Activated CD4-positive, CD25-positive, alpha-beta regulatory T cell (primary cell): ENCODE results near the gene ATP8A1.
"Not testable (repeated sequence)": the region's sequence is repeated elsewhere in the genome, so short reads cannot be mapped to it uniquely, and the experiment has no call there.

Experiments
- DNase-seq, 4 experiments: peaks; one replicate each; lab custom pipeline; 2025; lab: John Stamatoyannopoulos, UW

The ATP8A1 gene

GRCh38 chr4:42467777-42468176 is 189.1 kb downstream of the ATP8A1 start:
- not testable (repeated sequence) for DNase-seq

- DNase-seq, result no peak
Measured at GRCh38 chr4:42466273-42466844, 190.5 kb downstream of the ATP8A1 start.

- no peak for DNase-seq
Measured at GRCh38 chr4:42464550-42465094, 192.3 kb downstream of the ATP8A1 start.

GRCh38 chr4:42461216-42461615 is 195.7 kb downstream of the ATP8A1 start:
- DNase-seq, result not testable (repeated sequence)

GRCh38 chr4:42460043-42460442 is 196.9 kb downstream of the ATP8A1 start:
- DNase-seq, result no peak

GRCh38 chr4:42458657-42459056 is 198.2 kb downstream of the ATP8A1 start:
- DNase-seq, result no peak

GRCh38 chr4:42454755-42455420 is 202.0 kb downstream of the ATP8A1 start:
- no peak for DNase-seq

GRCh38 chr4:42453612-42454011 is 203.3 kb downstream of the ATP8A1 start:
- DNase-seq, result no peak

GRCh38 chr4:42452823-42453222 is 204.1 kb downstream of the ATP8A1 start:
- DNase-seq, result no peak

- DNase-seq, result no peak
Measured at GRCh38 chr4:42446823-42447222, 210.1 kb downstream of the ATP8A1 start.

- DNase-seq, result no peak
Measured at GRCh38 chr4:42445038-42445437, 211.9 kb downstream of the ATP8A1 start.

- DNase-seq, result no peak
Measured at GRCh38 chr4:42442601-42443000, 214.3 kb downstream of the ATP8A1 start.

GRCh38 chr4:42440083-42440482 is 216.8 kb downstream of the ATP8A1 start:
- DNase-seq, result no peak

- DNase-seq, result no peak
Measured at GRCh38 chr4:42436928-42437565, 219.9 kb downstream of the ATP8A1 start.

- DNase-seq, result no peak
Measured at GRCh38 chr4:42428036-42428435, 228.9 kb downstream of the ATP8A1 start.

- no peak for DNase-seq
Measured at GRCh38 chr4:42425146-42426065, 231.5 kb downstream of the ATP8A1 start.

GRCh38 chr4:42420140-42420539 is 236.8 kb downstream of the ATP8A1 start:
- DNase-seq, result no peak

- no peak for DNase-seq
Measured at GRCh38 chr4:42417550-42417949, 239.4 kb downstream of the ATP8A1 start.

GRCh38 chr4:42416017-42416416 is 240.9 kb downstream of the ATP8A1 start:
- no peak for DNase-seq

- DNase-seq, result no peak
Measured at GRCh38 chr4:42415281-42415680, 241.6 kb downstream of the ATP8A1 start.

- no peak for DNase-seq
Measured at GRCh38 chr4:42412251-42412650, 244.7 kb downstream of the ATP8A1 start.

- no peak for DNase-seq
Measured at GRCh38 chr4:42411803-42412202, 245.1 kb downstream of the ATP8A1 start.
